ENCODE data around the gene TMEM63C.

DNA sequence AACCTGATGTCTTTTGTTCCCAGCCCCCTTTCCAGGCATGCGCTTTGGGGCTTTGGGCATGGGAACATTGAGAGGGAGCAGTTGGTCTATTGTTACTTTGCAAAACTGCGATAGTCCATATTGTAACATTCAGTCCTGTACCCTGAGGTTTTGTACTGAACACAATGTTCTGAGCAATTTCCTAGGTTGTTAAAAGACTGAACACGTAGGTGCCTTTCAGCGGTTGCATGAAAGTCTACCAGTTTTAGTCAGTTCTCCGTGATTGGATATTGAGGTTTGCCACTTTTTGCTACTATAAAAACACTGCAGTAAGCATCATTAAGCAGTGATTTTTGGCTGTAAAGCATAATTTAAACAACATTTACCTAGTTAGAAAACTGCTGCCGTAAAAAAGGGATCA, 69.3 kb downstream of the TMEM63C start:
- TF ChIP-seq SUZ12 (IDR thresholded peaks at IDR 0.05) (no peak), SP1 (IDR thresholded peaks at IDR 0.05) (no peak), FOXA1 (IDR thresholded peaks at IDR 0.05) (no peak), NFRKB (IDR thresholded peaks at IDR 0.05) (no peak), ARNT (IDR thresholded peaks at IDR 0.05) (no peak), ELF4 (IDR thresholded peaks at IDR 0.05) (no peak), BHLHE40 (IDR thresholded peaks at IDR 0.05; ENCODE audit: borderline replicate concordance) (no peak), HDGF (IDR thresholded peaks at IDR 0.05; ENCODE audit: borderline replicate concordance) (no peak), TARDBP (IDR thresholded peaks at IDR 0.05) (no peak), LEF1 (IDR thresholded peaks at IDR 0.05; ENCODE audit: borderline replicate concordance) (no peak), FOXM1 (IDR thresholded peaks at IDR 0.05; ENCODE audit: borderline replicate concordance) (no peak), FOXK2 (IDR thresholded peaks at IDR 0.05) (no peak)
- TF ChIP-seq, protein P1, sequence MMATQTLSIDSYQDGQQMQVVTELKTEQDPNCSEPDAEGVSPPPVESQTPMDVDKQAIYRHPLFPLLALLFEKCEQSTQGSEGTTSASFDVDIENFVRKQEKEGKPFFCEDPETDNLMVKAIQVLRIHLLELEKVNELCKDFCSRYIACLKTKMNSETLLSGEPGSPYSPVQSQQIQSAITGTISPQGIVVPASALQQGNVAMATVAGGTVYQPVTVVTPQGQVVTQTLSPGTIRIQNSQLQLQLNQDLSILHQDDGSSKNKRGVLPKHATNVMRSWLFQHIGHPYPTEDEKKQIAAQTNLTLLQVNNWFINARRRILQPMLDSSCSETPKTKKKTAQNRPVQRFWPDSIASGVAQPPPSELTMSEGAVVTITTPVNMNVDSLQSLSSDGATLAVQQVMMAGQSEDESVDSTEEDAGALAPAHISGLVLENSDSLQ (IDR thresholded peaks at IDR 0.05) = no peak
